DOHH2 (cell line): ENCODE results near the gene SLC13A2.

Experiments
- H3F3A ChIP-seq: fragments of 200-600 bp; sonication (generic), shearing (Covaris generic); 2 replicates; pipeline ENCODE4 v1.6.0; 2016; ENCODE audit warnings: antibody characterized with exemption, mild to moderate bottlenecking; ENCODE audit not compliant: control insufficient read depth, insufficient read depth
- H3K27ac ChIP-seq: fragments of 200-600 bp; sonication (generic); 2 replicates; pipeline ENCODE4 v1.5.1; 2014; ENCODE audit warnings: low read depth, mild to moderate bottlenecking, low read length, moderate library complexity
- H3K27me3 ChIP-seq: fragments of 200-600 bp; sonication (generic); 2 replicates; pipeline ENCODE4 v1.6.1; 2014; ENCODE audit warnings: mild to moderate bottlenecking, low read length, mixed read lengths; ENCODE audit not compliant: control insufficient read depth
- H3K36me3 ChIP-seq: fragments of 200-600 bp; sonication (generic); 2 replicates; pipeline ENCODE4 v1.6.1; 2014; ENCODE audit warnings: mild to moderate bottlenecking, low read length, moderate library complexity, mixed read lengths; ENCODE audit not compliant: control insufficient read depth
- H3K4me1 ChIP-seq: fragments of 200-600 bp; sonication (generic); 2 replicates; pipeline ENCODE4 v1.6.1; 2014; ENCODE audit warnings: mild to moderate bottlenecking, low read length, mixed read lengths; ENCODE audit not compliant: control insufficient read depth
- H3K4me2 ChIP-seq: fragments of 200-600 bp; sonication (generic); 2 replicates; pipeline ENCODE4 v1.6.0; 2014; ENCODE audit warnings: mild to moderate bottlenecking, low read length, moderate library complexity
- H3K4me3 ChIP-seq: fragments of 200-600 bp; sonication (generic); 2 replicates; pipeline ENCODE4 v1.5.1; 2014; ENCODE audit warnings: mild to moderate bottlenecking, low read length, mixed read lengths
- H3K79me2 ChIP-seq: fragments of 200-600 bp; sonication (generic); 2 replicates; pipeline ENCODE4 v1.6.1; 2014; ENCODE audit warnings: mild to moderate bottlenecking, low read length, mixed read lengths; ENCODE audit not compliant: control insufficient read depth
- H3K9me2 ChIP-seq: fragments of 200-600 bp; sonication (generic); replicated peaks from 2 replicates; pipeline ENCODE4 v1.6.1; 2014; ENCODE audit warnings: mild to moderate bottlenecking, low read length, mixed read lengths; ENCODE audit not compliant: control insufficient read depth
- H3K9me3 ChIP-seq: fragments of 200-600 bp; sonication (generic); 2 replicates; pipeline ENCODE4 v1.6.1; 2014; ENCODE audit warnings: antibody characterized with exemption, low read length, mixed read lengths; ENCODE audit not compliant: control insufficient read depth, insufficient read depth
- H4K20me1 ChIP-seq: fragments of 200-600 bp; sonication (generic); 2 replicates; pipeline ENCODE4 v1.6.0; 2014; ENCODE audit warnings: low read depth, mild to moderate bottlenecking, antibody characterized with exemption, low read length, moderate library complexity; ENCODE audit not compliant: control insufficient read depth, insufficient read depth
- EZH2phosphoT487 ChIP-seq: fragments of 200-600 bp; sonication (generic); IDR thresholded peaks from 2 replicates; pipeline ENCODE4 v1.6.1; 2017; ENCODE audit warnings: borderline replicate concordance, mild to moderate bottlenecking, antibody characterized with exemption, low read length, moderate library complexity, mixed read lengths
- TF ChIP-seq, protein P1 (sequence below): fragments of 200-600 bp; sonication (generic); IDR thresholded peaks from one replicate; pipeline ENCODE4 v1.5.1; 2014; ENCODE audit warnings: antibody characterized with exemption, mild to moderate bottlenecking, low read depth, low read length; ENCODE audit not compliant: poor library complexity, severe bottlenecking

Gene SLC13A2

DNA sequence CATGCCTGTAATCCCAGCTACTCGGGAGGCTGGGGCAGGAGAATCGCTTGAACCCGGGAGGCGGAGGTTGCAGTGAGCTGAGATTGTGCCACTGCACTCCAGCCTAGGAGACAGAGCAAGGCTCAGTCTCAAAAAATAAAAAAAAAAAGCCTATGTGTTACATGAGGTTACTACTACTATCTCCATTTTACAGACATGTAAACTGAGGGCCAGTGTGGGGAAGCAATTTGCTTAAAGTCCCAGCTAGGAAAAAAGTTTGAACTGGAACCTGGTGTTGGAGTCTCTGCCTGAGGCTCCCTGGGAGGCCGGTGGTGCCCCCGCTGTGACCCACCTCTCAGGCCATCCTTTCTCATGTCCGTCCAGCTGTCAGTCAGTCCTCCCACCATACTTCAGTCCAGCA, 4.5 kb downstream of the SLC13A2 start:
- Histone ChIP-seq H4K20me1 (no peaks in the 10 kb centered on the region), H3K4me1 (no peaks in the 10 kb centered on the region), H3K4me2 (no peak overlapping the region), H3K27ac (no peak overlapping the region), H3K4me3 (no peak overlapping the region), H3F3A (no peaks in the 10 kb centered on the region), H3K27me3 (peaks cover 16% of the 10 kb centered on the region), H3K9me3 (no peaks in the 10 kb centered on the region), H3K9me2 (no peaks in the 10 kb centered on the region), H3K79me2 (no peaks in the 10 kb centered on the region), H3K36me3 (no peaks in the 10 kb centered on the region)
- no peak for TF ChIP-seq EZH2phosphoT487
- TF ChIP-seq, protein P1, sequence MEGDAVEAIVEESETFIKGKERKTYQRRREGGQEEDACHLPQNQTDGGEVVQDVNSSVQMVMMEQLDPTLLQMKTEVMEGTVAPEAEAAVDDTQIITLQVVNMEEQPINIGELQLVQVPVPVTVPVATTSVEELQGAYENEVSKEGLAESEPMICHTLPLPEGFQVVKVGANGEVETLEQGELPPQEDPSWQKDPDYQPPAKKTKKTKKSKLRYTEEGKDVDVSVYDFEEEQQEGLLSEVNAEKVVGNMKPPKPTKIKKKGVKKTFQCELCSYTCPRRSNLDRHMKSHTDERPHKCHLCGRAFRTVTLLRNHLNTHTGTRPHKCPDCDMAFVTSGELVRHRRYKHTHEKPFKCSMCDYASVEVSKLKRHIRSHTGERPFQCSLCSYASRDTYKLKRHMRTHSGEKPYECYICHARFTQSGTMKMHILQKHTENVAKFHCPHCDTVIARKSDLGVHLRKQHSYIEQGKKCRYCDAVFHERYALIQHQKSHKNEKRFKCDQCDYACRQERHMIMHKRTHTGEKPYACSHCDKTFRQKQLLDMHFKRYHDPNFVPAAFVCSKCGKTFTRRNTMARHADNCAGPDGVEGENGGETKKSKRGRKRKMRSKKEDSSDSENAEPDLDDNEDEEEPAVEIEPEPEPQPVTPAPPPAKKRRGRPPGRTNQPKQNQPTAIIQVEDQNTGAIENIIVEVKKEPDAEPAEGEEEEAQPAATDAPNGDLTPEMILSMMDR = no peak

DNA sequence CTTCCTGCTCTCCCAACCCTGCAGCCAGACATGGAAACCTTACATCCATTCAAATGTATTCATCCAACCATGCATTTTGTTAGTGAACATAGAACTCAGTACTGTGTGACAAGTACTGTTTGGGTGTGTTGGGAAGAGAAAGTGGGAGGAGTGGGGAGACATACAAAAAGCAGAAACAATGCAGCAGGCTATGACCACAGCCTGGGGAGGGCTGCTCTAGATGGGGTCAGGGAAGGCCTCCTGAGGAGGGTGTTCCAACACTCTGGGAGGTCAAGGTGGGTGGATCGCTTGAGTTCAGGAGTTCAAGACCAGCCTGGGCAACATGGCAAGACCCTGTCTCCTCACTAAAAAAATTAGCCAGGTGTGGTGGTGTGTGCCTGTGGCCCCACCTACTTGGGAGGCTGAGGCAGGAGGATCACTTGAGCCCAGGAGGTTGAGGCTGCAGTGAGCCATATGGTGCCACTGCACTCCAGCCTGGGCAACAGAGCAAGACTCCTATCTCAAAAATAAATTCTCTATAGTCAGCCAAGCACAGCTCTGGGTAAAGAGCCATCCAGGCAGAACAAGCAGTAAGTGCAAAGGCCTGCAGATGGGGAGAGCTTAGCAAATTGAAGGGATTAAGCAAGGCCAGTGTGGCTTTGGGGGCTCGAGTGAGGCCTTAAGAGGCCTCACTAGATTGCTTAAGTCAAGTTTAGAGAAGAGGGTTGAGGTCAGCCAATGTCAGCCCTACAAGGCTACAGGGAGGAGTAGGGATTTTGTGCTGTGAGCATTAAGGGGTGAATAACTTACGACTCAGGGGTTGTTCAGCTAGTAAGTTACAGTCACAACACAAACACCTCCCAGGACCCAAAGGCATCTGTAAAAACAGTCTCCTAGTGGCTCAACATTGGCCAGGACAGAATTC, 5.5 kb downstream of the SLC13A2 start:
- no peaks in the 10 kb centered on the region for H3K4me1 ChIP-seq
- H3K27ac ChIP-seq = no peak overlapping the region
- H3K9me2 ChIP-seq = no peaks in the 10 kb centered on the region
- no peaks in the 10 kb centered on the region for H3F3A ChIP-seq
- H3K79me2 ChIP-seq = no peaks in the 10 kb centered on the region
- no peak overlapping the region for H3K4me3 ChIP-seq
- H3K4me2 ChIP-seq = no peak overlapping the region
- H3K27me3 ChIP-seq = peaks cover 20% of the 10 kb centered on the region
- H4K20me1 ChIP-seq = no peaks in the 10 kb centered on the region
- H3K9me3 ChIP-seq = no peaks in the 10 kb centered on the region
- TF ChIP-seq, protein P1 = no peak
- no peak for TF ChIP-seq EZH2phosphoT487
- H3K36me3 ChIP-seq = no peaks in the 10 kb centered on the region

DNA sequence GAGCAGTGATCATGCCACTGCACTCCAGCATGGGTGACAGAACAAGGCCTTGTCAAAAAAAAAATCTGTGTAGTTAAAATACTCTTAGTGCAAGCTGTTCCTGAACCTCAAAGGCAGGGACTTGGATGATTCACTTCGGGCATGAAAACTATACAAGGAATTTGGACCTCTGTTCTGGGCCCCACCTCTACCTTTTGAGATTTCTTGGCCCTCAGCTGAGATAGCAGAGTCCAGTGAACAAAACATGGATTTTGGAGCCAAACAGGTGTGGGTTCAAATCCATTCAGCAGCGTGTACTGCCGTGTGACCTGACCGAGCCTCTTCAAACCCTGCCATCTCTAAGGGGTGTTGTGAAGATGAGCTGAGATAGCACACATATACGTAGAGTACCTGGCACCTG, 6.8 kb downstream of the SLC13A2 start:
- Histone ChIP-seq H3K79me2 (no peaks in the 10 kb centered on the region), H3K27ac (no peak overlapping the region), H3K9me2 (no peaks in the 10 kb centered on the region), H3K4me3 (no peak overlapping the region), H3K36me3 (no peaks in the 10 kb centered on the region), H3K27me3 (peaks cover 26% of the 10 kb centered on the region), H3K4me1 (no peaks in the 10 kb centered on the region), H3F3A (no peaks in the 10 kb centered on the region), H3K4me2 (no peak overlapping the region), H4K20me1 (no peaks in the 10 kb centered on the region), H3K9me3 (no peaks in the 10 kb centered on the region)
- TF ChIP-seq EZH2phosphoT487 = no peak
- TF ChIP-seq, protein P1 = no peak
